Effector memory CD8-positive, alpha-beta T cell (primary cell): ENCODE measurements around the gene GALNT11.
A peak's percentile ranks its signal among the peaks of the same experiment; 100 is the strongest.
"Not testable (repeated sequence)": the region's sequence is repeated elsewhere in the genome, so short reads cannot be mapped to it uniquely, and the experiment has no call there.

Source experiments
- ATAC-seq: fragments of 150-1000 bp; cut with Tn5 transposase; replicated peaks from 2 replicates; pipeline ENCODE4 v1.10.0; 2021; ENCODE audit warnings: mild to moderate bottlenecking, moderate library complexity
- DNase-seq, 3 experiments: peaks; one replicate each; pipeline ENCODE4 v3.0.0; 2021
- H3K27ac Mint-ChIP-seq, 2 donors: one replicate each; pipeline ENCODE4 v1.8.0; 2022; ENCODE audit warnings: mild to moderate bottlenecking in 2 of 2, mixed read lengths in 2 of 2, moderate library complexity in 2 of 2
- H3K27me3 Mint-ChIP-seq, 2 donors: one replicate each; pipeline ENCODE4 v1.8.0; 2022; ENCODE audit warnings: mixed read lengths in 2 of 2
- H3K36me3 Mint-ChIP-seq: one replicate; pipeline ENCODE4 v1.8.0; 2022; ENCODE audit warnings: mild to moderate bottlenecking, moderate library complexity, mixed read lengths; ENCODE audit not compliant: insufficient read depth
- H3K4me1 Mint-ChIP-seq, 2 donors: one replicate each; pipeline ENCODE4 v1.8.0; 2022; ENCODE audit warnings: low read depth in 2 of 2, mixed read lengths in 2 of 2
- H3K4me3 Mint-ChIP-seq, 2 donors: one replicate each; pipeline ENCODE4 v1.8.0; 2022; ENCODE audit warnings: mild to moderate bottlenecking in 2 of 2, mixed read lengths in 2 of 2, moderate library complexity in 2 of 2
- H3K9me3 Mint-ChIP-seq, 2 donors: one replicate each; pipeline ENCODE4 v1.8.0; 2022; ENCODE audit warnings: mixed read lengths in 2 of 2

The GALNT11 gene

DNA sequence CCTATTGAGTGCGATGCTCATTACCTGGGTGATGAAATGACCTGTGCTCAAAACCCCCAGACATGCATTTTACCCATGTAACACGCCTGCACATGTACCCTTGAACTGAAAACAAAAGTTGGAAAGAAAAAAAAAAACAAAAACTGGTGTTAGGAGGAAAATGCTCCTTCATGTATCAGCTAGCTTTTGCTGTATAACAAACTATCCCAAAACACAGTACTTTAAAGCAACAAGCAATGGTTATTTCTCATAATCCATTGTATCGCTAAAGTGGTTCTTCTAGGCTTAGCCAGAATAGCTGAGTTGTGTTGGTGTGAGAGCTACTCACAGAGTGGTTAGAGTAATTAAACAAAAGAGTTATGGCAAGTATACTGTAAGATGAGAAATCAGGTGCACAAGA, 12.2 kb upstream of the GALNT11 start:
- Mint-ChIP-seq H3K4me3 (no peak overlapping the region), H3K9me3 (no peaks in the 10 kb centered on the region), H3K36me3 (no peaks in the 10 kb centered on the region), H3K27ac (no peak overlapping the region), H3K4me1 (no peaks in the 10 kb centered on the region), H3K27me3 (peaks cover 17 to 29% of the 10 kb centered on the region in 2 donors)
- ATAC-seq (no peak), DNase-seq (no peak)

DNA sequence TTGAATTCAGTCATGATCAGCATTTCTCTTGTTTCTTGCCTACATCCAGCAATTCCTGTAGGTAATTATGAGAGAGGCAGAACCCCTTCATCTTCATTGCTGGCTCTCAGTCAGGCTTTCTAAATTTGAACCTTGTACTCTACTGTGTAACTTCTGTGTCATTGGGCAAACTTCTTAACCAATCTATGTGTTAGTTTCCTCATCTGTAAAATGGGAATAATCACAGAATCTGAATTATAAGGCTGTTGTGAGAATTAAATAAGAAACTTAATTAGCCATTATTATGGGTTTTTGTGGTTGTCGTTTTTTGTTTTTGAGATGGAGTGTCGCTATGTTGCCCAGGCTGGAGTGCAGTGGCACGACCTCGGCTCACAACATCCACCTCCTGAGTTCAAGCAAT, 11.5 kb upstream of the GALNT11 start:
- H3K9me3 Mint-ChIP-seq = no peaks in the 10 kb centered on the region
- H3K4me1 Mint-ChIP-seq = no peaks in the 10 kb centered on the region
- no peak overlapping the region for H3K4me3 Mint-ChIP-seq
- ATAC-seq (no peak), DNase-seq (no peak)
- peaks cover 21 to 37% of the 10 kb centered on the region in 2 donors for H3K27me3 Mint-ChIP-seq
- no peak overlapping the region for H3K27ac Mint-ChIP-seq
- no peaks in the 10 kb centered on the region for H3K36me3 Mint-ChIP-seq

- Mint-ChIP-seq H3K36me3 (no peaks in the 10 kb centered on the region), H3K27ac (no peak overlapping the region), H3K4me1 (no peaks in the 10 kb centered on the region), H3K27me3 (peaks cover 17 to 39% of the 10 kb centered on the region in 2 donors), H3K4me3 (no peak overlapping the region), H3K9me3 (no peaks in the 10 kb centered on the region)
- DNase-seq (no peak), ATAC-seq (no peak)
Observed at GRCh38 chr7:152014722-152015121, 10.8 kb upstream of the GALNT11 start.

GRCh38 chr7:152015600-152015999, 9.9 kb upstream of the GALNT11 start:
- H3K4me3 Mint-ChIP-seq = no peak overlapping the region
- no peaks in the 10 kb centered on the region for H3K9me3 Mint-ChIP-seq
- ATAC-seq (no peak), DNase-seq (no peak)
- H3K27ac Mint-ChIP-seq = no peak overlapping the region
- no peaks in the 10 kb centered on the region for H3K4me1 Mint-ChIP-seq
- H3K27me3 Mint-ChIP-seq = peaks cover 15 to 38% of the 10 kb centered on the region in 2 donors
- H3K36me3 Mint-ChIP-seq = no peaks in the 10 kb centered on the region

GRCh38 chr7:152016947-152017346, 8.5 kb upstream of the GALNT11 start:
- Mint-ChIP-seq H3K27ac (no peak overlapping the region), H3K9me3 (no peaks in the 10 kb centered on the region), H3K27me3 (peaks cover 15 to 30% of the 10 kb centered on the region in 2 donors), H3K4me1 (no peaks in the 10 kb centered on the region), H3K36me3 (no peaks in the 10 kb centered on the region), H3K4me3 (no peak overlapping the region)
- ATAC-seq = no peak
- no peak for DNase-seq

- H3K36me3 Mint-ChIP-seq, H3K9me3 Mint-ChIP-seq, H3K4me3 Mint-ChIP-seq: not testable (repeated sequence)
Observed at GRCh38 chr7:152017683-152018082, 7.8 kb upstream of the GALNT11 start.

DNA sequence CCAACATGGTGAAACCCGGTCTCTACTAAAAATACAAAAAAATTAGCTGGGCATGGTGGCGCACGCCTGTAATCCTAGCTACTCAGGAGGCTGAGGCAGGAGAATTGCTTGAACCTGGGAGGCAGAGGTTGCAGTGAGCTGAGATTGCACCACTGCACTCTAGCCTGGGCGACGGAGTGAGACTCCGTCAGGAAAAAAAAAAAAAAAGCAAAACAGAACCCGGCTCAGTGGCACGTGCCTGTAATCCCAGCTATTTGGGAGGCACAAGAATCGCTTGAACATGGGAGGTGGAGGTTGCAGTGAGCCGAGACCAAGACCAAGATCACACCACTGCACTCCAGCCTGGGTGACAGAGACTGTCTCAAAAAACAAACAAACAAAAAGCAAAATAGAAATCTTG, 3.7 kb upstream of the GALNT11 start:
- DNase-seq, H3K36me3 Mint-ChIP-seq, ATAC-seq, H3K4me1 Mint-ChIP-seq, H3K4me3 Mint-ChIP-seq, H3K27ac Mint-ChIP-seq, H3K9me3 Mint-ChIP-seq: not testable (repeated sequence)
- peaks cover 8 to 22% of the 10 kb centered on the region in 2 donors for H3K27me3 Mint-ChIP-seq

More at GRCh38 chr7:152017683-152018082, 7.8 kb upstream of the GALNT11 start:
- ATAC-seq, H3K4me1 Mint-ChIP-seq, H3K27ac Mint-ChIP-seq, DNase-seq: not testable (repeated sequence)
- peaks cover 15 to 30% of the 10 kb centered on the region in 2 donors for H3K27me3 Mint-ChIP-seq

DNA sequence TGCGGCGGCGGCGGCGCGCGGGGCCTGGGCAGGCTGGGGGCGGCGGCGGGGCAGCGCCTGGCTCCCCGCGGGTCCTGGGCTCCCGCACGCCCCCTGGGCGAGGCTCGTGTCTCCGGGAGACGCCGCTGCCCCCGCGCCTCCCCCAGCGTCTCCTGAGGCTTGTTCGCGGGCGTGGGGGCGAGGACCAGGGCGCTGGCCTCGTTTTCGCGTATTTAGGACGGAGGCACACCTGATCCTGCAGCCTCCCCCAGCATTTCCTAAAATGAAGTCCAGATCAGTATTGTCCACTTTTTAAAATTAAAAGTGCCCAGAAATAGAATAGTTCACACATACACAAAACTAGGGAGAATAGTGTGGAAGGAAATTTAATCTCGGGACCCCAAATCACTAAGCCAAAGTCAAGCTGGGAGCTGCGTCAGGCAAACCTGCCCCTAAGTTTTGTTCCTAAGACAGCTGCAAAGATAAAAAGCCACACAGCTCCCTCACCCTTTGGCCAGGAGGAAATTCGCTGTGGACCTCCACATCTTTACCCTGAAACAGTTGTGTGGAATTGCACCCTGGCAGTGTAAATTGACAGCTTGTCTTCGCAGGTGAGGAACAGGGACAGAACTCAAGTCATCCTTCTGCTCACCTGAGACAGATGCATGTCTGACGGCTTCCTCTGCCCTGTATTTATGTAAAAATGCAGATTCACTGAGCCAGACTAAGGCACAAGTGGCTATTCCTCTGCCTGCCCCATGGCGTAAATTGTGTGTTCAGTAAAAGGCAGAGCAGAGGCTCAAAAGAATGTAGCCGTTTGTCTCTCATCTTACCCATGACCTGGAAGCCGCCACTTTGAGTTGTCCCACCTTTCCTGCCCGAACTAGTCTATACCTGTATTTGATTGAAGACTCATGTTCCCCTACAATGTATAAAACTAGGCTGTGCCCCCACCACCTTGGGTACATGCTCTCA, 740 bp downstream of the GALNT11 start:
- peaks cover 33 to 43% of the 10 kb centered on the region in 2 donors for H3K4me1 Mint-ChIP-seq
- H3K27ac Mint-ChIP-seq = peak overlapping the region; percentile 68 to 98
- H3K27me3 Mint-ChIP-seq = no peaks in the 10 kb centered on the region
- peak overlapping the region; percentile 91 to 95 for H3K4me3 Mint-ChIP-seq
- no peak for ATAC-seq
- DNase-seq = peak in 1 of 3 experiments; percentile 4
- peaks cover 18% of the 10 kb centered on the region for H3K36me3 Mint-ChIP-seq
- H3K9me3 Mint-ChIP-seq = no peaks in the 10 kb centered on the region

DNA sequence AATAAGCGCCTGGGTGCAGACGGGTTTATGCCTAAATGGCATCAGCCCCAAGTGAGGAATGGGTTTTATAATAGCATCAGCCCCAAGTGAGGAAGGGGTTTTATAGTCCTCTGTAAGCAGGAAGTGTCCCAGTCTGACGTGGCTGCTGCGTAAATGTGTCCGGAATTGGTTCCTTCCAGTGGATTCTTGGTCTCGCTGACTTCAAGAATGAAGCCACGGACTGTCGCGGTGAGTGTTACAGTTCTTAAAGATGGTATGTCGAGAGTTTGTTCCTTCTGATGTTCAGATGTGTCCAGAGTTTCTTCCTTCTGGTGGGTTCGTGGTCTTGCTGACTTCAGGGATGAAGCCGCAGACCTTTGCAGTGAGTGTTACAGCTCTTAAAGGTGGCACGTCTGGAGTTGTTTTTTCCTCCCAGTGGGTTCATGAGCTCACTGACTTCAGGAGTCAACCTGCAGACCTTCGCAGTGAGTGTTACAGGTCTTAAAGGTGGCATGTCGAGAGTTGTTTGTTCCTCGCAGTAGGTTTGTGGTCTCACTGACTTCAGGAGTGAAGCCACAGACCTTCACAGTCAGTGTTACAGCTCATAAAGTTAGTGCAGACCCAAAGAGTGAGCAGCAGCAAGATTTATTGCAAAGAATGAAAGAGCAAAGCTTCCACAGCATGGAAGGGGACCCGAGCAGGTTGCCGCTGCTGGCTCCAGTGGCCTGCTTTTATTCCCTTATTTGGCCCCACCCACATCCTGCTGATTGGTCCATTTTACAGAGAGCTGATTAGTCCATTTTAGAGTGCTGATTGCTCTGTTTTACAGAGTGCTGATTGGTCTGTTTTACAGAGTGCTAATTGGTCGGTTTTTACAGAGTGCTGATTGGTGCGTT, 2.3 kb downstream of the GALNT11 start:
- not testable (repeated sequence) for H3K27me3 Mint-ChIP-seq, H3K9me3 Mint-ChIP-seq
- Mint-ChIP-seq H3K4me3 (peak overlapping the region; percentile 91 to 95), H3K4me1 (peaks cover 36 to 46% of the 10 kb centered on the region in 2 donors), H3K36me3 (peaks cover 18% of the 10 kb centered on the region), H3K27ac (peak overlapping the region; percentile 90 to 98)
- ATAC-seq (peak; percentile 15), DNase-seq (peak; percentile 29 to 62 (median 41))

DNA sequence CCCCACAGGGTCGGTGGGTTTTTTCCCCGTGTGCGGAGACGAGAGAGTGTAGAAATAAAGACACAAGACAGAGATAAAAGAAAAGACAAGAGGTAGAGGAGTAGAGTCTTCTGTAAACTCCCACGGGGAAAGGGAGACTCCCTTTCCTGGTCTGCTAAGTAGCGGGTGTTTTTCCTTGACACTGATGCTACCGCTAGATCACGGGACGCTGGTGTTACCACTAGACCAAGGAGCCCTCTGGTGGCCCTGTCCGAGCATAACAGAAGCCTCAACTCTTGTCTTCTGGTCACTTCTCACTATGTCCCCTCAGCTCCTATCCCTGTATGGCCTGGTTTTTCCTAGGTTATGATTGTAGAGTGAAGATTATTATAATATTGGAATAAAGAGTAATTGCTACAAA, 4.6 kb downstream of the GALNT11 start:
- H3K4me3 Mint-ChIP-seq, H3K27me3 Mint-ChIP-seq, ATAC-seq, H3K9me3 Mint-ChIP-seq, DNase-seq: not testable (repeated sequence)
- H3K27ac Mint-ChIP-seq = peak overlapping the region in 1 of 2 donors; percentile 94
- H3K36me3 Mint-ChIP-seq = peaks cover 17% of the 10 kb centered on the region
- H3K4me1 Mint-ChIP-seq = peaks cover 38 to 49% of the 10 kb centered on the region in 2 donors

- not testable (repeated sequence) for H3K27me3 Mint-ChIP-seq, ATAC-seq, H3K9me3 Mint-ChIP-seq, DNase-seq, H3K27ac Mint-ChIP-seq
- Mint-ChIP-seq H3K4me1 (peaks cover 36 to 46% of the 10 kb centered on the region in 2 donors), H3K36me3 (peaks cover 13% of the 10 kb centered on the region), H3K4me3 (peak overlapping the region in 1 of 2 donors; percentile 34)
Observed at GRCh38 chr7:152030639-152031038, 5.2 kb downstream of the GALNT11 start.

DNA sequence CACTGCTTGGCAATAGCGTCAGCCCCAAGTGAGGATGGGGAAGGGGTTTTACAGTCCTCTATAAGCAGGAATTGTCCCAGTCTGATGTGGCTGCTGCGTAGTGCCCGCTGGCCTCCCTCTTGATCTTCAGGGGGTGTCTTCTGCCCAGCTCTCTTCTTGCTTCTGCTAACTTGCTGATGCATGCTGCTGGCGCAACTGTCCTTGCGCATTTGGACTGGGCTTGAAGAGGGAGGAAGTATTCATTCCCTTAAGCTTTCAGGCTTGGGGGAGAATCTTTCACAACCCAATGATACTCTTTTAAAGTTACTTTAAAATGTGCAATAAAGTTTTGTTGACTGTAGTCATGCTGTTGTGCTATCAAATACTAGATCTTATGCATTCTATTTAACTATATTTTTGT, 10.3 kb downstream of the GALNT11 start:
- Mint-ChIP-seq H3K9me3 (peaks cover 6 to 17% of the 10 kb centered on the region in 2 donors), H3K27ac (no peak overlapping the region), H3K36me3 (peaks cover 5% of the 10 kb centered on the region), H3K4me1 (peaks cover 13 to 27% of the 10 kb centered on the region in 2 donors), H3K27me3 (no peaks in the 10 kb centered on the region), H3K4me3 (no peak overlapping the region)
- ATAC-seq (no peak), DNase-seq (no peak)

- not testable (repeated sequence) for ATAC-seq, H3K27ac Mint-ChIP-seq, DNase-seq, H3K36me3 Mint-ChIP-seq, H3K4me3 Mint-ChIP-seq, H3K27me3 Mint-ChIP-seq
- peaks cover 6 to 17% of the 10 kb centered on the region in 2 donors for H3K9me3 Mint-ChIP-seq
- H3K4me1 Mint-ChIP-seq = peaks cover 9 to 28% of the 10 kb centered on the region in 2 donors
Observed at GRCh38 chr7:152038410-152038809, 12.9 kb downstream of the GALNT11 start.
